ENCODE measurements around the gene DAPK1.

Gene DAPK1

DNA sequence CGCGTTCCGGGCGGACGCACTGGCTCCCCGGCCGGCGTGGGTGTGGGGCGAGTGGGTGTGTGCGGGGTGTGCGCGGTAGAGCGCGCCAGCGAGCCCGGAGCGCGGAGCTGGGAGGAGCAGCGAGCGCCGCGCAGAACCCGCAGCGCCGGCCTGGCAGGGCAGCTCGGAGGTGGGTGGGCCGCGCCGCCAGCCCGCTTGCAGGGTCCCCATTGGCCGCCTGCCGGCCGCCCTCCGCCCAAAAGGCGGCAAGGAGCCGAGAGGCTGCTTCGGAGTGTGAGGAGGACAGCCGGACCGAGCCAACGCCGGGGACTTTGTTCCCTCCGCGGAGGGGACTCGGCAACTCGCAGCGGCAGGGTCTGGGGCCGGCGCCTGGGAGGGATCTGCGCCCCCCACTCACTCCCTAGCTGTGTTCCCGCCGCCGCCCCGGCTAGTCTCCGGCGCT, at the start of gene DAPK1:
TSS of gene DAPK1 (plus strand) at position 264 of the 442 bp plus-strand sequence. CDS start 1,211 bp downstream, outside the sequence.
- peak in 2 of 3 experiments; percentile 91 to 94 for DNase-seq

- peak in 2 of 3 experiments; percentile 25 to 71 for DNase-seq
These were observed 46.5 kb upstream of the DAPK1 start for GRCh38 chr9:87451149-87451548.

GRCh38 chr9:87455407-87455806, 42.3 kb upstream of the DAPK1 start:
- no peak for DNase-seq

DNA sequence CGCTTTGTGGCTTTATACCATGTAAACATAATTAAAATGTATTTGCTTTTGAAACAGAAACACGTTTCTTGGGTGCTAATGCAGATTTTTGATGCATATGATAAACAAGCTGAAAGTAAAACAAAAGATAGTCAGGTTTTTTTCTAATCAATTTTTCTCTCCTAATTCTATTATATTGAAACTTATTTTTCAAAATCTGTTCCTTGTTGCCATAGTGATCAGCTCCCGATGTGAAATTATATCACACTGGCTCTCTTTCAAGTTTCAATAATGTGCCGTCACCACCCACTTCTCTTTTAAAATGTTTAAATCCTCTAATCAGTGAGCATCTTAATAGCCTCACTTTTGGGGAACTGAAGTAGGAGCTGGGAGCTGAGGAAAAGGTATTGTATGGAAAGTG, 36.4 kb upstream of the DAPK1 start:
- DNase-seq, result peak in 1 of 3 experiments; percentile 25

GRCh38 chr9:87464110-87464991, 33.3 kb upstream of the DAPK1 start:
- DNase-seq, result peak in 2 of 3 experiments; percentile 49 to 55

GRCh38 chr9:87464992-87465378, 32.7 kb upstream of the DAPK1 start:
- DNase-seq, result peak in 1 of 3 experiments; percentile 31

- no peak for DNase-seq
These were observed 31.9 kb upstream of the DAPK1 start for GRCh38 chr9:87465816-87466215.

DNA sequence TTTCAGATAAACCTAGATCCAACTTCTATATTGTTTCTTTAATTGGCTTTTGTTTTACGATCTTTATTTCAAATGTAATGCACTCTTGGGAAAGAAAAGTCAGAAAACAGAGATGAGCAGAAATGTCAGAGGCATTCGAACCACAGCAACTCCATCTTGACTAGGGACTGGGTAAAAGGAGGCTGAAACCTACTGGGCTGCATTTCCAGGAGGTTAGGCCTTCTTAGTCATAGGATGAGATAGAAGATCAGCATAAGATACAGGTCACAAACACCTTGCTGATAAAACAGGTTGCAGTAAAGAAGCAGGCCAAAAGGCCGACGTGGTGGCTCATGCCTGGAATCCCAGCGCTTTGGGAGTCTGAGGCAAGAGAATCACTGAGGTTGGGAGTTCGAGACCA, 30.5 kb upstream of the DAPK1 start:
- no peak for DNase-seq

- DNase-seq, result peak in 2 of 3 experiments; percentile 33 to 78
These were observed 27.7 kb upstream of the DAPK1 start for GRCh38 chr9:87469793-87470465.

DNA sequence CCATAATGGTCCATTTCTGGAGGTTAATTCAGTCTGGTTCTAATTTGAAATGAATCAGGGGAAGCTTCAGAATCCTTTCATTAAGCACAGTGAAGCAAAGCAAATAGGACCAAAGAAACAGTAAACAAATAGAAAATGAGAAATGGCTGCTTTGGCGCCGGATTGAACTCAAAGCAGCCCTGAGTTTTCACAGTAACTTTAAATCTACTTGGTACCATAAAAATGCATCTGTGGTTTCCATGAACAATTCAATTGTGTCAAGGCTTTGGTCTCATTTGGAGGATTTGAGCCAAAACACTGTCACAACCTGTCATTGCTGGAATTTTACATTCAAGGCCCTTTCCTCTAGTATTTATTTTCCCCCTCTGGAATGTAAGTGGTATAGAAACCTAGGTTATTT, 25.9 kb upstream of the DAPK1 start:
- no peak for DNase-seq

DNA sequence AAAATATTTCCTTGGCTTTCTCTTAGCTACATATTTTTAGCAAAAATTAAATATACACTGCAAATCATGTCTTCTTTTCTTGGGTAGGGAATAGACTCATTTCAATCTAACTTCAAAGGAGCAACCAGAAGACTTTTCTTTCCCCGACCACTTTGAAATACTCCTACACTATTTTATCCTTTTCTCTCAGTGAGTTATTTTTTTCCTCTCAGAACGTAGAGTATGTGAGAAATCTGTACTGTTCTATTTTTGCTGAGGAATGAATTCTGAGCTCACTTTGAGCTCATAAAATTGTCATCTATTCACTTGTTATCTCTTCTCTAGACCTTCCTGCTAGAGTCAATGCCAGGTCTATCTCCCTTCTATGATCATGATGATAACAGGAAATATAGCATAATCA, 22.2 kb upstream of the DAPK1 start:
- DNase-seq, result no peak

DNA sequence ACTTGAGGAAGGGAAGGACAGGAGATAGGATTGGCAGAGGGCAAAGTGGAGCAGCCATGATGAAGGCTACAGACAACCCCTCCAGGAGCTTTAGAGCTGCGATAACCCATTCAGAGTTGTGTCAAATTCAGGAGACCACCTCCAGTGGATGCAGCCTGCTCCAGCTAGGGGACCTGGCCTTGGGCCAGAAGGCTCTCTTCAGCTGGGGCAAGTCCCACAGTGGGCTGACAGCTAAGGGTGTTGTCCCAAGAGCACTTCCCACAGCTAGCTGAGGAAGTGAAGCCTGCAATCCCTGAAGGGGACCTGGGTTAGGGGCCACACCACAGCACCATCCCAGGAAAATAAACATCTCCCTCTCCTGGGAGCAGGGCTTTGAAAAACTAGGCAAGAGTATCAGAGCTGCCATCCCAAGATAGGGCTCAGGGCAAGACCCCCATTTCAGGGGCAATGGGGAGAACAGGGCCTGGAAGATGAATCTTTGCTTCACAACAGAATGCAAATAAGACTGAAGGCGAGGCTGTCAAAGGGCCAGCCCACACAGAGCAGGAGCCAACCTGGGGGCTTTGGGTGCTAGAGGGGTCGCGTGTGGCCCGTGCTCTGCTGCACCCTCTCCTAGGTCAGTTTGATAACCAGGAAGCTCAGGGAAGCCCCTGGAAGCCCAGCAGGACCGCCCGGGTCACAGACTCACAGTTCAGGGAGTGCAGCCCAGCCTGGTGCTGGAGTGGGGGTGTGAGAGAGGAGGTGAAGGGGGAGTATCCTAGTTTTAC, 19.3 kb upstream of the DAPK1 start:
- DNase-seq, result no peak

DNA sequence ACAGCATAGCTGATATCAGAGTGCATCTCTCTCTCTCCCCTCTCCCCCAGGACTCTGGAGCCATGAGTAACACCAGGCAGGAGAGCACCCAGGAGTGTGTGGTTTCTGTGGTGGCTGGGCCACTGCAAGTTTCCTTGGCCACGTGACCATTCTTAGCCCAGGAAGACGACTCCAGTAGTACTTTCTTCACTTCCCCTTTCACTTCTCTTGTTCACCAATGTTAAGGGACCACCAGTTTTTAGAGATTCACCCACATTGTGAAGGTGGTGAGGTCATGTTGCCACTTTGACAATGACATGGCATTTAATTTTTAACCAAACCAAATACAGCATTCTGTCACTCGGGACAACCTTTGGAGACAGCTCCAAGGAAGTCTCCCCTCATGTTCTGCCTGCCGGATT, 17.9 kb upstream of the DAPK1 start:
- no peak for DNase-seq

GRCh38 chr9:87481890-87482855, 15.5 kb upstream of the DAPK1 start:
- DNase-seq, result no peak

DNA sequence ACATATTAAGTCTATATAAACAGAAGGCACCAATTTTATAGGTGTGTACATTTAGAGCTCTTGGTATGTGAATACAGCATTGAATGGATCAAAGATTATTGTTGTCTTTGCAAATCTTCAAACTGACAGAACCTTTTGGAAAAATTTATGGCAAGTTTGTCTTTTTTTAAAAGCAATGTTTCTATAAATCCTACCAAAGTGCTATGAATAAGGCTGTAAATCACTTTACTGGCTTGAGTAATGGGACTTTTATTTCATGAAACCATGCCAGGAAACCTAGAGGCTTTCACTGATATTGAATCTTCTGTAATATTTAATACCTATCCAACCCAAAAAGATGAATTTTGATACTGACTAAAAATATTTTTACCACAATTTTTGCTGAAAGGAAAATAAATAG, 7.4 kb upstream of the DAPK1 start:
- no peak for DNase-seq

DNA sequence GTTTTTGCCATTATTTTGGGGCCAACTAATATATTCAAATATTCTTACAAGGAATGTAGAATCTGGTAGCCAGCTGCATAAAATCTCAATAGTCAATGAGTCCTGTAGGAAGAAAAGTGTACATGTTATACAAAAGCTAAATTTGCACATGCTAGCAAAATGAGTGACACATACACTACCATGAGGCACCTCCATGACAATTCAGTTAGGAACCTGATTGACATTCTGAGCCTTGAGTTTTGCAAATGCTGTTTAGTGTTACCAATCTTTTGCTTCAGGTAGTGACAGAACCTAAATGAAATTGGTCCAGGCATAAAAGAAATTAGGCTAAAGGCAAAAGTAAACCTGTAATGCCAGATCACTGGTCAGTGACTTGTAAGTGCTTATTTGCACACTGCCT, 6.8 kb upstream of the DAPK1 start:
- DNase-seq, result no peak

- peak in 1 of 3 experiments; percentile 30 for DNase-seq
These were observed 6.1 kb upstream of the DAPK1 start for GRCh38 chr9:87491523-87491922.

DNA sequence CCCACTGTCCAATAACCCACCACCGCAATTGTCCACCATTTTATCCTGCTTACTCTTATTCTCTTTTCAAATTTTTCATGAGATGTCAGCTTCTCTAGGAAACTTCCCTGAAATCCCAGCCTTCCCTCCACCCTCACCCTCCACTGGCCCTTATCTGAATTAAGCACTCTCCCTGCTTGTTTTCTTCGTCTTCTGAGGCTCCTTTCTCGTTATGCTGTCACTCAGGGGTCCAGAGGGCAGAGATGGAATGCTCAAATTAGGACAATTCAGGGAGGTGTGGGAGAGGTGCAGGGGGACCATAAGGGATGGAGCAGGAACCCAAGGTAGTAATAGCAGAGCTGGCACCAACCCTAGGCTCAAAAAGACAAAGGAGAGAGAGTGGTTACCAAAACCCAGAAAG, 5.0 kb upstream of the DAPK1 start:
- DNase-seq, result no peak

GRCh38 chr9:87494970-87495471, 2.6 kb upstream of the DAPK1 start:
- DNase-seq, result peak in 1 of 3 experiments; percentile 39

- DNase-seq, result peak in 2 of 3 experiments; percentile 62 to 79
These were observed 525 bp upstream of the DAPK1 start for GRCh38 chr9:87497080-87497603.

DNA sequence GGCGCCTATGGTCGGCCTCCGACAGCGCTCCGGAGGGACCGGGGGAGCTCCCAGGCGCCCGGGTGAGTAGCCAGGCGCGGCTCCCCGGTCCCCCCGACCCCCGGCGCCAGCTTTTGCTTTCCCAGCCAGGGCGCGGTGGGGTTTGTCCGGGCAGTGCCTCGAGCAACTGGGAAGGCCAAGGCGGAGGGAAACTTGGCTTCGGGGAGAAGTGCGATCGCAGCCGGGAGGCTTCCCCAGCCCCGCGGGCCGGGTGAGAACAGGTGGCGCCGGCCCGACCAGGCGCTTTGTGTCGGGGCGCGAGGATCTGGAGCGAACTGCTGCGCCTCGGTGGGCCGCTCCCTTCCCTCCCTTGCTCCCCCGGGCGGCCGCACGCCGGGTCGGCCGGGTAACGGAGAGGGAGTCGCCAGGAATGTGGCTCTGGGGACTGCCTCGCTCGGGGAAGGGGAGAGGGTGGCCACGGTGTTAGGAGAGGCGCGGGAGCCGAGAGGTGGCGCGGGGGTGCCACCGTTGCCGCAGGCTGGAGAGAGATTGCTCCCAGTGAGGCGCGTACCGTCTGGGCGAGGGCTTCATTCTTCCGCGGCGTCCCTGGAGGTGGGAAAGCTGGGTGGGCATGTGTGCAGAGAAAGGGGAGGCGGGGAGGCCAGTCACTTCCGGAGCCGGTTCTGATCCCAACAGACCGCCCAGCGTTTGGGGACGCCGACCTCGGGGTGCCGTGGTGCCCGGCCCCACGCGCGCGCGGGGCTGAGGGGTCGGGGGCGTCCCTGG, 561 bp downstream of the DAPK1 start:
- DNase-seq, result peak in 2 of 3 experiments; percentile 91 to 94

All from NCI-H1417 (cell line).